Tibial nerve (tissue), 4 donors: ENCODE results near the gene TP53I11. TPM values are rescaled to one million over a fixed set of nuclear protein-coding genes. Genes with fewer than 3 reads are reported as not detected.
A peak's percentile ranks its signal among the peaks of the same experiment; 100 is the strongest.

Source experiments
- DNase-seq, 2 donors: peaks; one replicate each; pipeline ENCODE4 v3.0.0-alpha.2; 2019; ENCODE audit warnings: low spot score in 2 of 2
- H3K27ac ChIP-seq, 4 donors: fragments of 200-600 bp; sonication (generic) in 3 of 4; one replicate each; pipeline ENCODE4 v1.5.1; 2017 to 2019; ENCODE audit warnings: mild to moderate bottlenecking in 1 of 4
- H3K27me3 ChIP-seq, 2 donors: fragments of 200-600 bp; sonication (generic) in 1 of 2; one replicate each; pipeline versions ENCODE4 v1.5.1 to v1.6.0; 2017 to 2019
- H3K36me3 ChIP-seq, 3 donors: fragments of 200-600 bp; sonication (generic); one replicate each; pipeline ENCODE4 v1.5.1; 2018 to 2019
- H3K4me1 ChIP-seq, 4 donors: fragments of 200-600 bp; sonication (generic) in 3 of 4; one replicate each; pipeline ENCODE4 v1.5.1; 2017 to 2019
- H3K4me3 ChIP-seq, 4 donors: fragments of 200-600 bp; sonication (generic) in 3 of 4; one replicate each; pipeline ENCODE4 v1.5.1; 2017 to 2019; ENCODE audit warnings: mild to moderate bottlenecking in 1 of 4, moderate library complexity in 1 of 4
- H3K9me3 ChIP-seq, 4 donors: fragments of 200-600 bp; sonication (generic) in 3 of 4; one replicate each; pipeline ENCODE4 v1.5.1; 2017 to 2019
- EP300 ChIP-seq, 2 donors: sonication (generic); formaldehyde crosslinking; IDR thresholded peaks; one replicate each; pipeline ENCODE4 v1.6.1; 2017; ENCODE audit warnings: antibody characterized with exemption in 2 of 2, mild to moderate bottlenecking in 1 of 2
- POLR2A ChIP-seq, 2 donors: fragments of 450-650 bp; IDR thresholded peaks; one replicate each; pipeline ENCODE4 v1.6.1; 2017; ENCODE audit warnings: antibody characterized with exemption in 2 of 2, mild to moderate bottlenecking in 2 of 2, moderate library complexity in 2 of 2
- WGBS, 2 donors: methylation state at CpG; one replicate each; pipeline ENCODE4 v1.1.5; 2018; 5-methylcytosine and 5-hydroxymethylcytosine counted together
- total RNA-seq, 4 donors: library from RNA; depleted of rRNA; stranded (reverse); fragments of >200 nt; gene quantifications; one replicate each; pipeline ENCODE4 v1.1.0, GENCODE V29; 2016
- TF ChIP-seq, protein P1 (sequence below), 5 experiments: fragments of 200-600 bp in 3 of 5; fragments of 450-650 bp in 2 of 5; sonication (generic) in 3 of 5; IDR thresholded peaks; one replicate each; pipeline ENCODE4 v1.5.1; 2016 to 2019; ENCODE audit warnings: antibody characterized with exemption in 5 of 5, mild to moderate bottlenecking in 3 of 5, moderate library complexity in 2 of 5

TP53I11 gene
- total RNA-seq, 4 donors from 2014 or later: 50.7 to 133 (median 60.6) TPM

DNA sequence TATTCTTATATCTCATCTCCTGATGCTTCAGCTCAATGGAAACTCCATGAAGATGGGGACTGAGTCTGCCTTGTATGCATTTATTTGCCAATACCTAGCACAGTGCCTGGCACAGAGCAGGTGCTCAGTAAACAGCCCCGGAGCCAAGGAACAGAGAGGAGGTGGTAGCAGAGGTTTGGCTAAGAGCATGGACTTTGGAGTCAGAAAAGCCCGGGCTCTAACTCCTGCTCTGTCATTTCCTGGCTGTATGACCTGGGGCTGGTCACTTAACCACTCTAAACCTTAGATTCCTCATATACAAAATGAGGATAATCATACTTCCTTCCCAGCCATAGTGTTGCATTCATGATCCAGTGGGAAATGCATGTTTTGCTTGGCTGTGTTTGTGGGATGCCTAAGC is 36.6 kb downstream of the TP53I11 start:
- Histone ChIP-seq H3K4me3 (no peak overlapping the region), H3K27me3 (no peaks in the 10 kb centered on the region), H3K27ac (no peak overlapping the region), H3K36me3 (peaks cover 0 to 26% (median 0%) of the 10 kb centered on the region in 3 donors), H3K4me1 (peaks cover 0 to 28% (median 6%) of the 10 kb centered on the region in 4 donors), H3K9me3 (no peaks in the 10 kb centered on the region)
- 72 to 76% methylated on average over 2 of the region's 2 CpGs for WGBS, 2 donors
- TF ChIP-seq, protein P1, sequence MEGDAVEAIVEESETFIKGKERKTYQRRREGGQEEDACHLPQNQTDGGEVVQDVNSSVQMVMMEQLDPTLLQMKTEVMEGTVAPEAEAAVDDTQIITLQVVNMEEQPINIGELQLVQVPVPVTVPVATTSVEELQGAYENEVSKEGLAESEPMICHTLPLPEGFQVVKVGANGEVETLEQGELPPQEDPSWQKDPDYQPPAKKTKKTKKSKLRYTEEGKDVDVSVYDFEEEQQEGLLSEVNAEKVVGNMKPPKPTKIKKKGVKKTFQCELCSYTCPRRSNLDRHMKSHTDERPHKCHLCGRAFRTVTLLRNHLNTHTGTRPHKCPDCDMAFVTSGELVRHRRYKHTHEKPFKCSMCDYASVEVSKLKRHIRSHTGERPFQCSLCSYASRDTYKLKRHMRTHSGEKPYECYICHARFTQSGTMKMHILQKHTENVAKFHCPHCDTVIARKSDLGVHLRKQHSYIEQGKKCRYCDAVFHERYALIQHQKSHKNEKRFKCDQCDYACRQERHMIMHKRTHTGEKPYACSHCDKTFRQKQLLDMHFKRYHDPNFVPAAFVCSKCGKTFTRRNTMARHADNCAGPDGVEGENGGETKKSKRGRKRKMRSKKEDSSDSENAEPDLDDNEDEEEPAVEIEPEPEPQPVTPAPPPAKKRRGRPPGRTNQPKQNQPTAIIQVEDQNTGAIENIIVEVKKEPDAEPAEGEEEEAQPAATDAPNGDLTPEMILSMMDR (IDR thresholded peaks at IDR 0.05): no peak
- TF ChIP-seq EP300 (IDR thresholded peaks at IDR 0.05): no peak
- no peak for TF ChIP-seq POLR2A (IDR thresholded peaks at IDR 0.05)
- no peak for DNase-seq

DNA sequence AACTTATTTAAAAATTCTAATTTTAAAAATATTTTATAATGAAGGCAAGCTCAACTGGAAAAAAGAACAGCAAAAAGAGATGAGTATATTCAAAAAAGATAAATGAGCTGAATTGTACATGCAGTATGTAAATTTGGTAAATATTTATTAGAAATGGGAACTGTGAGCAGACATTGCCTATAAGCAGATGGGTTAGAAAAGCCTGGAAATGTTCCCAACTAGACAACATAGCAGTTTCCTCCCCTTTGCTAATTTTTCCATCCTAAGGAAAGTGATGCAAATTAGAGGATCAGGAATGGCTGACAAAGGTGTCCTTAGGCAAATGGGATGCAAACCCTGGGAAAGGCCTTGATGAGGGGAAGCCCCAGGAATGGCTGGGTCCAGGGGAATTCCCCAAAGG is 37.2 kb downstream of the TP53I11 start:
- H3K27me3 ChIP-seq: no peaks in the 10 kb centered on the region
- no peak for DNase-seq
- H3K27ac ChIP-seq: no peak overlapping the region
- peaks cover 0 to 29% (median 6%) of the 10 kb centered on the region in 4 donors for H3K4me1 ChIP-seq
- H3K36me3 ChIP-seq: peaks cover 0 to 20% (median 0%) of the 10 kb centered on the region in 3 donors
- TF ChIP-seq EP300 (IDR thresholded peaks at IDR 0.05): no peak
- TF ChIP-seq POLR2A (IDR thresholded peaks at IDR 0.05): no peak
- TF ChIP-seq, protein P1 (IDR thresholded peaks at IDR 0.05): no peak
- H3K4me3 ChIP-seq: no peak overlapping the region
- no peaks in the 10 kb centered on the region for H3K9me3 ChIP-seq

DNA sequence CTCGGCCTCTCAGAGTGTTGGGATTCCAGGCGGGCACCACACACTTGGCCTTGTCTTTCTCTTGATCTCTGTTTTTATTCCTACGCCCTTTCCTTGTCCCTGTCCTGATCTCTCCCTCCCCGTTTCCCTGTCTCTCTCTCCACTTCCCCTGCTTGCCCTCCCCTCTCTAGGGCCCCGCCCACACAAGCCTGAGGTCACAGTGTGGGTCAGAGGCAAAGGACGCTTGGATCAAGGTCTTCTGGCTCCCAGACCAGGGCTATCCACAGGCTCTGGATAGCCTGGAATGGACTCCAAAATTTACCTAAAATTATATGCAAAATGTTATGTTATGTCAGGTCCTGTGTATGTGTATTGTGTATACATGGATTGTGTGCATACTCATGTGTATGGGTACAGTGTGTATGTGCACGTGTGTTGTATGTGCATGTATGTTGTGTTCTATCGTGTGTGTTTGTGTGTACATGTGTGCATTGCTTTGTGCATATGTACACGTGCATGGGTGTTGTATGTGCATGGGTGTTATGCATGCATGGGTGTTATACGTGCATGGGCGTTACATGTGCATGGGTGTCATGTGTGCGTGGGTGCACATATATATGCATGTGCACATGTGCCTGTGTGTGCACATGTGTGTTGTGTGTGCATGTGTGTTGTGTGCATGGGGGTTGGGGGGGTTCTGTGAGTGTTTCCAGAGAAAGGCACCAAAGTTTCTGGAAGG is 38.3 kb downstream of the TP53I11 start:
- Histone ChIP-seq H3K9me3 (no peaks in the 10 kb centered on the region), H3K27me3 (no peaks in the 10 kb centered on the region), H3K27ac (peak overlapping the region in 1 of 4 donors; percentile 44), H3K4me3 (no peak overlapping the region), H3K4me1 (peaks cover 0 to 29% (median 6%) of the 10 kb centered on the region in 4 donors), H3K36me3 (peaks cover 0 to 12% (median 0%) of the 10 kb centered on the region in 3 donors)
- TF ChIP-seq EP300 (IDR thresholded peaks at IDR 0.05): no peak
- TF ChIP-seq, protein P1 (IDR thresholded peaks at IDR 0.05): no peak
- TF ChIP-seq POLR2A (IDR thresholded peaks at IDR 0.05): no peak
- 42 to 54% methylated on average over 12 of the region's 12 CpGs for WGBS, 2 donors
- DNase-seq: no peak

DNA sequence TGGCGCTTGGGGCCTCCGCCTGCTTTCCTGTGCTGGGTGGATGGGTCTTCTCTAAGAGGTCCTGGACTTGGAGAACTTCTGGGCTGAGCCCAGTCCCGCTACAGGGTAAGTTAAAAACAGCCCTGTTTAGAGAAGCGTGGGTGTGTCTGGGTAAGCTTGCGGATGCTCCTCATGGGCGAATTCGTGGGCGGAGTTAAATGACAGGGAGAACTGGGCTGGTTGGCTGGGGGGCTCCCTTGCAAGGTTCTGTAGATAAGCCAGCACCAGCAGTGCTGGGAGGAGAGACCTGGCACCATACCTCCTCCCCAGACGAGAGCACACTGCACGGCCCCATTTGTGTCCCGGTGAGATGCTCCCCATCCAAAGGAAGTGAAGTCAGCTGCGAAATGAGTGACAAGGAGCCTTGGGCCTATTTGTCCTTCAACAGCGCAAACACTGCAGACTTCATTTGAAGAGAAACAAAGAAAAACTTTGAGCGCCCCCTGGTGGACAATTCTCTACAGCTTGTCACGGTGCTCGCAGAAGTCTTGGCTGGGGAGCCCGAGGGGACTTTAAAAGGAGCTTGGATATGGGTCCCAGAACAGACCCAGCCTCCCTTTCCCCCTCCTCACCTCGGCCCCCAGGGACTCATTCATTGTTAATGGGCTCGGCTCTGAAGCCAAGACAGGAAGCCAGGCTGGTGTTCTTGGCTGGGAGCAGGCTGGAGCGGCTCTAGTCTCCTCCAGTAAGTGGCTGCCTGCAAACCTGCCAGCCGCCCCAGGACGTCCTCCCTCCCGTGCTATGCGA is 39.5 kb downstream of the TP53I11 start:
- peaks cover 0 to 8% (median 0%) of the 10 kb centered on the region in 3 donors for H3K36me3 ChIP-seq
- H3K27ac ChIP-seq: peak overlapping the region in 2 of 4 donors; percentile 7 to 44
- TF ChIP-seq, protein P1 (IDR thresholded peaks at IDR 0.05): peak; percentile 80 to 91 (median 84)
- TF ChIP-seq POLR2A (IDR thresholded peaks at IDR 0.05) (no peak), EP300 (IDR thresholded peaks at IDR 0.05) (no peak)
- H3K4me1 ChIP-seq: peaks cover 0 to 29% (median 6%) of the 10 kb centered on the region in 4 donors
- DNase-seq: peak; percentile 83 to 96
- 23 to 25% methylated on average over 22 to 24 of the region's 24 CpGs for WGBS, 2 donors
- H3K4me3 ChIP-seq: no peak overlapping the region
- H3K27me3 ChIP-seq: no peaks in the 10 kb centered on the region
- no peaks in the 10 kb centered on the region for H3K9me3 ChIP-seq

DNA sequence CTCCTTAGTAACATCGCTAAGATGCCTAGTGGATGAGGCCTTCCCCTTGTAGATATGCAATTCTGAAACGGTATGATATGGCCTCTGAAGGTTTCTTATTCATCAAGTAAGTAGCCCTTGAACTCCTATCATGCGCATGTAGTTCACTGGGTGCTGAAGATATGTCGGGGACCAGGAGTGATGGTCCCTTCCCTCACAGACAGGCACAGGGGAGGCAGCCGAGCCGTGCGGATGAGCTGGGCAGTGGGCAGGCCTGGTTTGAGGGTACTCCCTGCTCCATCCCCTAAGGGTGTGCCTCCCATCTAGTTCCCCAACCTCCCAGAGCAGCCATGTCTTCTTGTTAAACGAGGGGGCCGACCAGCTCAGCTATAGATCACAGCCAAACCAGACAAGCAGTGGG is 40.1 kb downstream of the TP53I11 start:
- WGBS, 2 donors: 86 to 91% methylated on average over 8 to 9 of the region's 9 CpGs
- TF ChIP-seq POLR2A (IDR thresholded peaks at IDR 0.05): no peak
- TF ChIP-seq, protein P1 (IDR thresholded peaks at IDR 0.05): no peak
- DNase-seq: no peak

More for the DNA sequence above, 40.1 kb downstream of the TP53I11 start:
- Histone ChIP-seq H3K4me3 (no peak overlapping the region), H3K4me1 (peaks cover 0 to 29% (median 6%) of the 10 kb centered on the region in 4 donors), H3K27ac (no peak overlapping the region), H3K9me3 (no peaks in the 10 kb centered on the region), H3K36me3 (peaks cover 0 to 8% (median 0%) of the 10 kb centered on the region in 3 donors), H3K27me3 (no peaks in the 10 kb centered on the region)
